ENCODE data around the gene LTA4H.

The LTA4H gene

GRCh38 chr12:96033549-96034389 lies 1.6 kb downstream of the LTA4H start:
- DNase-seq: peak; percentile 14

DNA sequence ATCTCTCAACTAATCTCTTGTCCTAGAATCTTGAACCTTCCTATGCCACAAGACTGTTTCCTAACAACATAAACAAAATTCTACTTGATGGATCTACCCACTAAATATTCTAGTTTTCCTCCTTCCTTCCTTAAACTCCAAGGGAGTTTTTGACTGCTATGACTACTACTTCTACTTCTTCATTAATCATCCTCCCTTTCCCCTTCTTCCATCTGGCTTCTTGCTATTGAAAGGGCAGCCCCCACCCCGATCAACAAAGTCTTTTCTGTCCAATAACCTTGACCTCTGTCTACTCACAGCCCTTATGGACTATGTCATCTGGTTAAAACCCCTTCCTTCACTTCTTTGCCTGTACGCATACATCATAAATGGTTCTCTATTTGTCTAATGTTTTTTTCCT lies 5.6 kb downstream of the LTA4H start:
- no peak for DNase-seq

- no peak for DNase-seq
Observed at GRCh38 chr12:96028538-96028937, 6.8 kb downstream of the LTA4H start.

DNA sequence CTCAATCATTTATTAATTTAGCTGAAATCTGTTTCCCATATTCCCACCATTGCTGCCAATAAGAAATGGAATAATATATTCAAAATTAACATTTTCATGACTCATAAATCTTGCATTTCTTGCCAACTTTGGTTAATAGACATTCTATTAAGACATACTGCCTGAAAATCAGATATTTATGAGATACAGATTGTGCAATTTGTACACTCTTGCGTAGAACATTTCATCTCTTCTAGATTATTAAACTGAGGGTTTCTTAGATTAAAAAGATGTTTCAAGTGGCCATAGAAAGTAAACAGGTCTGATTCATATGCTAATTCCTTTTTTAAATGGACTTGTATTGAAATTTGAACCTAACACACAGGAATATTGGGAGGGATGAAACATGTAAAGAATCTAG lies 9.1 kb downstream of the LTA4H start:
- no peak for DNase-seq

- no peak for DNase-seq
Observed at GRCh38 chr12:96025518-96025917, 9.9 kb downstream of the LTA4H start.

DNA sequence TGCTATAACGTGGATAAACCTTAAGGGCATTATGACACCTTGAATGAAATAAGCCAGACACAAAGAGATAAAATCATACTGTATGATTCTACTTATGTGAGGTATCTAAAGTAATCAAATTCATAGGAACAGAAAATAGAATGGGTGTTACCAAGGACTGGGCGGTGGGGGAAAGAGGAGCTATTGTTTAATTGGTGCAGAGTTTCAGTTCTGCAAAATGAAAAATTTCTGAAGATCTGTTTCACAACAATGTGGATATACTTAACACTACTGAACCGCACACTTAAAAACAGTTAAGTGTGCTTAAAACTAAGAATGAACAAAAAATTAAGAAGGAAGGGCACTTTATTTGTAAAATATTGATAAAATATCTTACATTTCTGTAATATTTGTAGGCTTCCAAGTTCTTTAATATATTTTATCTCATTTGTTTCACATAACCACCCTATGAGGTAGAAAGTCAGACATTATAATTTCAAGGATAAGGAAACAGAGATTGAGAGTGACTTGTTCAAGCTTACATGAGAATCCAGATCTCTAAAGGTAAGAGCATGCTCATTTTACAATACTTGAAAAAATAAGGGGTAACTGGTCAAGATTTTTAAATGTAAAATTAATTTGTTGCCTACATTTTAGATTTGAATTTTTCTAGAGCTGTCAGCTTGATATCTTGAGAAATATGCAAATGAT lies 14.9 kb downstream of the LTA4H start:
- no peak for DNase-seq

GRCh38 chr12:96015672-96016071 lies 19.7 kb downstream of the LTA4H start:
- DNase-seq: no peak

DNA sequence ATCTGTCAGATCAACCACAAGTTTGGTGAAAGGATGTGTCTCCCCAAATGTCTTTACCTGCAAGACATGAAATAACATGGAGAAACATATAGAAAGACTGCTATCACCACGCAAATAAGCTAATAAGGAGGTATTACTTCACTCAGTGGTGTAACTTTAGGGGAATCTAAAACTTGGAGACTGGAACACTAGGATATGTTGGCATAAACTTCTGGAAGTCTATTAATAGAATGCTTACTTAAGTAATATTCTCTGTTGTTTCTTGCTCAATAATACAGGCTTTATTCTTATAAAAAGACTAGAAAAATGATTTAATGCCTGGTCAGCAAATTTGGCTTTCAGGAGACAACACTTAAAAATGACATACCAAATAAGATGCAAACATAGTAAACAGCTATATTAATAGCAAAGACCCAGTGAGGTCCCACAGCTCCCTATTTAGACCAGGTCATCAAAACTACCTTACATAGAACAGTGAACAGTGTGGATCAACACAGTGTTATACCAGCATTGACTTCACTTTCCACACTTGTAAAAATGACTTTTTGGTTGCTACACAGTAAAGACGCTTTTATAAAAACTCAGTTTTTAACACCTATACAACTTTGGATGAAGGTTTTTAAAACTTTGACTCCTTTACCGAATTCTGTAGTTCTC lies 20.3 kb downstream of the LTA4H start:
- no peak for DNase-seq

DNA sequence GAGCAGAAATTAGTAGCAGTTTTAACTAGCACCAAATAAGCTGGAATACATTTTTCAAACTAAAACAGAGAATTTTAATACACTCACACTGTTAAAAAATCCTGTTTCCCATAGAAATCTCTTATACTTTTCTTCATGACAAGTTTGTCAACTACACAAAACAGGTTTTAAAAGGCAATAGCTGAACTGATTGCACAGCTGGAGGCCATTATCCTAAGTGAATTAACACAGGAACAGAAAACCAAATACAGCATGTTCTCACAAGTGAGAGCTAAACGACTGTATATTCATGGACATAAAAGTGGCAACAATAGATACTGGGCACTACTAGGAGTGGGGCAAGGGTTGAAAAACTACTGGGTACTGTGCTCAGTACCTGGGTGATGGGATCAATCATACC lies 27.7 kb downstream of the LTA4H start:
- DNase-seq: no peak

- DNase-seq: no peak
Observed at GRCh38 chr12:96006727-96007126, 28.7 kb downstream of the LTA4H start.

DNA sequence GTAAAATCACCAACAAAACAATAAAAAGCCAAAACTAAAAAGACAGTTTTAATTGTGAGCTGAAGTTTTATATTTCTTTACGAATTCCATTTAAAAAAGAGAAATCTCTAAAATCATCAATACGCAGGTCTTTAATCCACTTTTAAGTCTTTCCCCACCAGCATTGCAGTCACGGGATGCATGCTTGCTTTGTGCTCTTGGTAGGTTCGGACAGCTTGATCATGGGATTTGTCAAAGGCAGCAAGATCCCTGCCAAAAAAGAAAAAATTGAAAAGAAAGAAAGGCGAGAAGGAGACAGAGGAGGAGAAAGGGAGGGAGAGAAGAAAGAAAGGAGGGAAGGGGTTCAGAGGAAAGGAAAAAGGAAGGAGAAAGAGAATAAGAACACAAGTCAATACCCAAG lies 34.5 kb downstream of the LTA4H start:
- DNase-seq: no peak

GRCh38 chr12:95999484-95999883 lies 35.9 kb downstream of the LTA4H start:
- DNase-seq: no peak

GRCh38 chr12:95998611-95999286 lies 36.6 kb downstream of the LTA4H start:
- DNase-seq: peak; percentile 72

GRCh38 chr12:95997911-95998510 lies 37.4 kb downstream of the LTA4H start:
- no peak for DNase-seq

GRCh38 chr12:95997276-95997675 lies 38.1 kb downstream of the LTA4H start:
- DNase-seq: no peak

DNA sequence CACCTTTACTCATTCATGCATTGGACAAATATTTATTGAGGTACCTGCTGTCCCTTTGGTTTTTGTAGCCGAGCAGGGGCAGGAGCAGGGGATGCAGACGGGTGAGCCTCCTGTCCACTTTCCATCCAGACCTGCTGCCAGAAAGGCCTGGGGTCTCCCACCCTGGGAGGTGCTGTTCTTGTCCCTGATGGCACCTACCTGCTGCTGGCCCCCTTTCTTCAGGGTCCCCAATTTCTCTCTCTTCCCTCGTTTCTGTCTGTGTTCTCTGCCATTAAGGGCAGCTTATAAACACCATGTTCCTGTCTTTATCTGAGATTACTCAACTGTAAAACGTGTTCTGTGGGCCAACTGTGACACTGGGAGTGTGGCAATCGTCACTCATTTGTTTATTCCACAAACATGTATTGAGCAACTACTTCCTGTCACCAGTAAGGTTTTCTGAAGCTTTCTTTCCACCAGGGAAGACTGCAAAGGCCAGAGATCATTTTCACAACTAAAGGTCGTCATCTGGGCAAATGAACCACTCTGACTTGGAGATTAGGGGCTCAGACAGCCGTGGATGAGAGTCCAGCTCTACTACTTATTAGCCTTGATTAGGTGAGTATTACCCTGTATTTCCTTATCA lies 39.2 kb downstream of the LTA4H start, which contains the start of gene HAL:
HAL (minus strand) TSS at position 311 of the 625 bp plus-strand sequence. CDS start 434 bp downstream, outside the sequence.
- DNase-seq: no peak

- DNase-seq: no peak
Observed at GRCh38 chr12:95995238-95996031, 40.0 kb downstream of the LTA4H start.

DNA sequence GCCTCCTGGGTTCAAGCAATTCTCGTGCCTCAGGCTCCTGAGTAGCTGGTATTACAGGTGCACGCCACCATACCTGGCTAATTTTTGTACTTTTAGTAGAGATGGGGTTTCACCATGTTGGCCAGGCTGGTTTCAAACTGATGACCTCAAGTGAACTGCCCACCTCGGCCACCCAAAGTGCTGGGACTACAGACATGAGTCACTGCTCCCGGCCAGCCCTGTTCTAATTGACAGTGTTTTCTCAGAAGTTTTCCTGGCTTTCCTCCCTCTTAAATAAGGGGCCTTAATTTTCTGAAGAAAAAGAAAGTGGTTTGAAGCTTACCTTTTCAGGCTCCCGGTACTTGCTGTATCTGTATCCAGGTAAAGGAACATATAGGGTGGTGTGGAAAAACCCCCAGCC lies 40.9 kb downstream of the LTA4H start:
- DNase-seq: no peak

DNA sequence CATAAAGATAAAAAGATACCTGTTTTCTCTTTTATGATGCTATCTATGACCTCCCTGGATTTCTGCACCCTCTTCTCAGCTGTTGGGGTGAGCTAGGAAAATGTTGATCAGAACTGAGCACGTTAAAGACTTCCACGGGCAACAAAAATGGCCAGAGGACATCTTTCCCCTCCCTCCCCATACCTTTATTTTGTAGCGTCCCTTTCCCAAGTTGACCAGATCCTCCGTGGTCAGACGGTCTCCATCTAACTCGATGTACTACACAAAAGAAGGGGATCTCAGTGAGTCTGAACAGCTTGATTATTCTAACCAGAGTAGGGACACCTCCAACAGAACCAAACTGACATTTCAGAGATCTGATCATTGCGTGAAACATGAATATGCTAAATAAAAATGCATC lies 41.5 kb downstream of the LTA4H start:
- no peak for DNase-seq

DNA sequence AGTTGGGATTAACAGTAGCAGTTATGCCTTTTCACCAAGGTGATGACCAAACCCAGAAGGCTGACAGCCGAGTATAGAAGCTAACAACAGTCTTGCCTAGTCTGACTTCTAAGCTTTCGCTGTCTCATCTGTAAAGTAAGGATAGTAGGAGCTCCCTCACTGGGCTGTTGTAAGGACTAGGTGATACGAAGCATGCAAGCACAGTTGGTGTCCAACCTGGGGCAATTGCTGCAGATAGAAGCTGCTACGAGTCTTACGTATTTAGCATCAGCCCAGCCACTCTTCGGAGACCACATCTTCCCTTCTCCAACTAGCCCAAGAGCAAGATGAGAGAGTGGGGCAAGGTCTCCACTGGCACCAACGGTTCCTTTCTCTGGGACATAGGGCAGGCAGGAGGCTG lies 45.3 kb downstream of the LTA4H start:
- DNase-seq: no peak

DNA sequence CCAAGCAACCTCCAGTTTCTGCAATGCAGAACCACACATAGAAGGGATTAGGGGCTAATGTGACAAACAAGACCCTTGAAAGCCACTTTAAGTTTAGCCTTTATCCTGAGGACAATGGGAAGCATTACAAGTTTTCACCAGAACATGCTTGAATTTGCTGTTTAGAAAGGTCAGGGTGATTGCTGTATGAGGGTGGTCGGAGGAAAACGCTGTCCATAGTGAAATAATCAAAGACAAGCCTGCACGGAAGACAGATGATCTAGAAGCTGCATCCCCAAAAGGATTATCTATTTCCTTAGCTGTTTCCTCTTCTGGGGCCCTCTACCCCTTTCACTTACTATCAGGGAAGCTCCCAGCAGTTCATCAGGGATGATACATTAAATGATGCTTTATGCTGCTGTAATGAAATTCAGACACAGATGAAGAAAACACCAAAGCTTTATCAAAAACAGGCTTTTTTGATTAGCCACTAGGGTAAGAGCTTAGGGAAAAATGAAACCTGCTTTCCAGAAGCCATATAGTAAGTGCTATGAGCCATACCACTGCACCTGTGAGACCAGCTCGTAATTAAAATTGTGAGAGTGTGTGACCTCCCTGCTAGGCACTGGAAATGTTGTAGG lies 45.8 kb downstream of the LTA4H start:
- no peak for DNase-seq
